MM.1S (cell line): Measurements from ENCODE around the gene CDY2A.
"Not testable (repeated sequence)": the region's sequence is repeated elsewhere in the genome, so short reads cannot be mapped to it uniquely, and the experiment has no call there.

Experiments
- EZH2 ChIP-seq: fragments of 300-600 bp; sonication (generic); optimal IDR thresholded peaks from 2 replicates; pipeline ENCODE3; 2017; ENCODE audit warnings: low read depth, mild to moderate bottlenecking, antibody characterized with exemption, low read length, mixed read lengths
- EZH2phosphoT487 ChIP-seq: fragments of 300-600 bp; sonication (generic); IDR thresholded peaks from 2 replicates; pipeline ENCODE4 v1.6.1; 2018; ENCODE audit warnings: antibody characterized with exemption, low read length
- TF ChIP-seq, protein P1 (sequence below): fragments of 300-600 bp; sonication (generic); IDR thresholded peaks from 2 replicates; pipeline ENCODE4 v1.5.1; 2016; ENCODE audit warnings: antibody characterized with exemption, low read length, mixed read lengths

DNA sequence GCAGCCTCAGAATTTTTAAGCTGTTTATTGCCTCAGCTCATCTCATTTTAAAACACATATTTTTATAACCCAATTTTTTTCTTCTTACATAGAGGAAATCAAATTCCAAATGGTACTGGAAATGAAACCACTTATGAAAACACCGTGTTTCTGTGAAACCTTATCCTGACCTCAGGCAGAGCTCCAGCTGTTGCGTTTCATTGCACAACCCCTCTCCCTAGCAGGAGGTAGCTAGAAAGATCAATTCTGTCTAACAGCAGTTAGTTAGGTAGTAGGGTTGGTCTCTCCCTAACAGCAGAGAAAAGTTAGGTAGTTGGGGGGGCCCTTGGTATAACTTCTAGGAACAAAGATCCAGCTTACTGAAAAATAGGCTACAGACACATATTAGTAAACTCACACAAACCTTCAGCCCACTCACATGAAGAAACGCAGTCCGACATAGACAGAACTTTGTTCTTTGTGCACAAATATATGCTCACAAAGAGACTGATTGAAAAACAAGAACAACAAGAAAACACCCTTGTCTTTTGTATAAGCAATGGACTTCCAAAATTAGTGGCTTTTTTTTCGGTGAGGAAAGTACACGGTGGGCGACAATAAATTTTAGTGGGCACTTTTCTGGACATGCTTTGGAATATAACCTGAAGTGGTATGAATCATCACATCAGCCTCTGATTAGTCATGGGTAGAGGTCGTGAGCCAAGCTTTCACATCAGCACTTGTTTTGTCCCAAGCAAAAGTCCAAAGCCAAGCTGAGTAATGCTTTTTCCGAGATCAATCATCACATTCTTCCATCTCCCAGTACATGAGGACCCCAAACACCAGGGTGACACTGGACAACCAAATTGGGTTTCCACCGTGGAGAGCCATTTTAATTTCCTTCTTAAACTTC, 22.8 kb downstream of the CDY2A start:
- TF ChIP-seq, protein P1, sequence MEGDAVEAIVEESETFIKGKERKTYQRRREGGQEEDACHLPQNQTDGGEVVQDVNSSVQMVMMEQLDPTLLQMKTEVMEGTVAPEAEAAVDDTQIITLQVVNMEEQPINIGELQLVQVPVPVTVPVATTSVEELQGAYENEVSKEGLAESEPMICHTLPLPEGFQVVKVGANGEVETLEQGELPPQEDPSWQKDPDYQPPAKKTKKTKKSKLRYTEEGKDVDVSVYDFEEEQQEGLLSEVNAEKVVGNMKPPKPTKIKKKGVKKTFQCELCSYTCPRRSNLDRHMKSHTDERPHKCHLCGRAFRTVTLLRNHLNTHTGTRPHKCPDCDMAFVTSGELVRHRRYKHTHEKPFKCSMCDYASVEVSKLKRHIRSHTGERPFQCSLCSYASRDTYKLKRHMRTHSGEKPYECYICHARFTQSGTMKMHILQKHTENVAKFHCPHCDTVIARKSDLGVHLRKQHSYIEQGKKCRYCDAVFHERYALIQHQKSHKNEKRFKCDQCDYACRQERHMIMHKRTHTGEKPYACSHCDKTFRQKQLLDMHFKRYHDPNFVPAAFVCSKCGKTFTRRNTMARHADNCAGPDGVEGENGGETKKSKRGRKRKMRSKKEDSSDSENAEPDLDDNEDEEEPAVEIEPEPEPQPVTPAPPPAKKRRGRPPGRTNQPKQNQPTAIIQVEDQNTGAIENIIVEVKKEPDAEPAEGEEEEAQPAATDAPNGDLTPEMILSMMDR, result not testable (repeated sequence)
- not testable (repeated sequence) for TF ChIP-seq EZH2, EZH2phosphoT487
